ENCODE data around the gene GNA12.

- TF ChIP-seq CTCF (conservative IDR thresholded peaks at IDR 0.05; ENCODE audit: low read depth, low read length) (no peak), EZH2 (IDR thresholded peaks at IDR 0.05; ENCODE audit: low read length, unreplicated experiment) (no peak), EZH2phosphoT487 (IDR thresholded peaks at IDR 0.05; ENCODE audit: borderline replicate concordance, low read length) (no peak)
These were observed 94.1 kb downstream of the GNA12 start for GRCh38 chr7:2750004-2750407.

Data from PC-3 (cell line).